Measurements from ENCODE around the gene UGCG. TPM values are rescaled to one million over a fixed set of nuclear protein-coding genes. Genes with fewer than 3 reads are reported as not detected.
"Not testable (repeated sequence)": the region's sequence is repeated elsewhere in the genome, so short reads cannot be mapped to it uniquely, and the experiment has no call there.

Gene UGCG
- polyA plus RNA-seq, 12 donors = 23.6 to 39.9 (median 33.1) TPM; not detected in 1

- DNase-seq = not testable (repeated sequence)
These were observed 51.5 kb downstream of the UGCG start for GRCh38 chr9:111948109-111948508.

GRCh38 chr9:111948951-111949350 is 52.3 kb downstream of the UGCG start:
- DNase-seq = no peak

- no peak for DNase-seq
These were observed 53.3 kb downstream of the UGCG start for GRCh38 chr9:111949919-111950318.

- no peak for DNase-seq
These were observed 55.9 kb downstream of the UGCG start for GRCh38 chr9:111952559-111952958.

- no peak for DNase-seq
These were observed 56.8 kb downstream of the UGCG start for GRCh38 chr9:111953444-111953843.

GRCh38 chr9:111955048-111955447 is 58.4 kb downstream of the UGCG start:
- no peak for DNase-seq

- peak; percentile 45 for DNase-seq
These were observed 61.4 kb downstream of the UGCG start for GRCh38 chr9:111957856-111958631.

GRCh38 chr9:111959468-111960359 is 63.1 kb downstream of the UGCG start:
- DNase-seq = no peak

- DNase-seq = not testable (repeated sequence)
These were observed 63.9 kb downstream of the UGCG start for GRCh38 chr9:111960485-111960884.

- DNase-seq = no peak
These were observed 64.4 kb downstream of the UGCG start for GRCh38 chr9:111961009-111961408.

- no peak for DNase-seq
These were observed 65.0 kb downstream of the UGCG start for GRCh38 chr9:111961575-111961974.

GRCh38 chr9:111962021-111962420 is 65.4 kb downstream of the UGCG start:
- no peak for DNase-seq

- DNase-seq = no peak
These were observed 67.4 kb downstream of the UGCG start for GRCh38 chr9:111963995-111964394.

GRCh38 chr9:111965566-111966019 is 69.0 kb downstream of the UGCG start:
- no peak for DNase-seq

GRCh38 chr9:111966124-111966723 is 69.6 kb downstream of the UGCG start:
- no peak for DNase-seq

- no peak for DNase-seq
These were observed 70.3 kb downstream of the UGCG start for GRCh38 chr9:111966861-111967291.

GRCh38 chr9:111967621-111968020 is 71.0 kb downstream of the UGCG start:
- DNase-seq = no peak

GRCh38 chr9:111969061-111969460 is 72.4 kb downstream of the UGCG start:
- DNase-seq = no peak

- DNase-seq = no peak
These were observed 73.0 kb downstream of the UGCG start for GRCh38 chr9:111969622-111970021.

GRCh38 chr9:111970827-111971226 is 74.2 kb downstream of the UGCG start:
- no peak for DNase-seq

- DNase-seq = no peak
These were observed 77.6 kb downstream of the UGCG start for GRCh38 chr9:111974092-111974681.

GRCh38 chr9:111975709-111976108 is 79.1 kb downstream of the UGCG start:
- DNase-seq = no peak
